Measurements from ENCODE around the gene TRMT11.

The TRMT11 gene

GRCh38 chr6:126007800-126008199 is 21.5 kb downstream of the TRMT11 start:
- no peaks in the 10 kb centered on the region for H3K9me2 ChIP-seq (replicated peaks; ENCODE audit: insufficient read depth, low read length)
- no peak overlapping the region for H3K4me2 ChIP-seq (ENCODE audit: low read depth, low read length, poor library complexity, severe bottlenecking)
- no peaks in the 10 kb centered on the region for H3K9me3 ChIP-seq (ENCODE audit: insufficient read depth, low read length)
- no peaks in the 10 kb centered on the region; the same call in 1 of the 2 replicates for H3K79me2 ChIP-seq (ENCODE audit: insufficient read depth, low read length)
- no peaks in the 10 kb centered on the region for H4K20me1 ChIP-seq (ENCODE audit: low read depth, low read length)
- no peak overlapping the region for H3K4me3 ChIP-seq (ENCODE audit: insufficient read depth, low read length, poor library complexity, severe bottlenecking)
- no peak overlapping the region for H3K27ac ChIP-seq (ENCODE audit: low read depth, low read length)
- H3F3A ChIP-seq (ENCODE audit: insufficient read depth) = peaks cover 5% of the 10 kb centered on the region; the same call in 1 of the 2 replicates
- H3K27me3 ChIP-seq (ENCODE audit: low read length) = no peaks in the 10 kb centered on the region
- H3K9ac ChIP-seq (ENCODE audit: low read length) = no peak overlapping the region
- no peak for TF ChIP-seq CTCF (IDR thresholded peaks at IDR 0.05; ENCODE audit: insufficient read depth, low read length, poor library complexity, severe bottlenecking)
- TF ChIP-seq EZH2phosphoT487 (conservative IDR thresholded peaks at IDR 0.05; ENCODE audit: low read length) = no peak
- no peak overlapping the region for H2AFZ ChIP-seq (ENCODE audit: low read depth, low read length, severe bottlenecking)
- H3K36me3 ChIP-seq (ENCODE audit: low read length) = peaks cover 55% of the 10 kb centered on the region; the same call in 1 of the 2 replicates

- Histone ChIP-seq H3K9me2 (replicated peaks; ENCODE audit: insufficient read depth, low read length) (no peaks in the 10 kb centered on the region), H3K79me2 (ENCODE audit: insufficient read depth, low read length) (no peaks in the 10 kb centered on the region; the same call in 1 of the 2 replicates), H3K36me3 (ENCODE audit: low read length) (peaks cover 50% of the 10 kb centered on the region; the same call in 1 of the 2 replicates), H3K4me3 (ENCODE audit: insufficient read depth, low read length, poor library complexity, severe bottlenecking) (no peak overlapping the region), H4K20me1 (ENCODE audit: low read depth, low read length) (no peaks in the 10 kb centered on the region), H3F3A (ENCODE audit: insufficient read depth) (peaks cover 5% of the 10 kb centered on the region; the same call in 1 of the 2 replicates), H3K9me3 (ENCODE audit: insufficient read depth, low read length) (no peaks in the 10 kb centered on the region), H3K27me3 (ENCODE audit: low read length) (no peaks in the 10 kb centered on the region), H3K4me2 (ENCODE audit: low read depth, low read length, poor library complexity, severe bottlenecking) (no peak overlapping the region), H3K9ac (ENCODE audit: low read length) (no peak overlapping the region), H3K27ac (ENCODE audit: low read depth, low read length) (no peak overlapping the region), H2AFZ (ENCODE audit: low read depth, low read length, severe bottlenecking) (no peak overlapping the region)
- TF ChIP-seq EZH2phosphoT487 (conservative IDR thresholded peaks at IDR 0.05; ENCODE audit: low read length) (no peak), CTCF (IDR thresholded peaks at IDR 0.05; ENCODE audit: insufficient read depth, low read length, poor library complexity, severe bottlenecking) (no peak)
Observed at GRCh38 chr6:126010040-126010439, 23.7 kb downstream of the TRMT11 start.

GRCh38 chr6:126015863-126016262 is 29.5 kb downstream of the TRMT11 start:
- H3K4me3 ChIP-seq (ENCODE audit: insufficient read depth, low read length, poor library complexity, severe bottlenecking) = no peak overlapping the region
- H3K9me3 ChIP-seq (ENCODE audit: insufficient read depth, low read length) = no peaks in the 10 kb centered on the region
- H3K9ac ChIP-seq (ENCODE audit: low read length) = no peak overlapping the region
- no peaks in the 10 kb centered on the region for H4K20me1 ChIP-seq (ENCODE audit: low read depth, low read length)
- H3K36me3 ChIP-seq (ENCODE audit: low read length) = peaks cover 63% of the 10 kb centered on the region
- no peaks in the 10 kb centered on the region for H3K27me3 ChIP-seq (ENCODE audit: low read length)
- H2AFZ ChIP-seq (ENCODE audit: low read depth, low read length, severe bottlenecking) = no peak overlapping the region
- no peak overlapping the region for H3K4me2 ChIP-seq (ENCODE audit: low read depth, low read length, poor library complexity, severe bottlenecking)
- no peaks in the 10 kb centered on the region for H3K79me2 ChIP-seq (ENCODE audit: insufficient read depth, low read length)
- no peak overlapping the region for H3K27ac ChIP-seq (ENCODE audit: low read depth, low read length)
- no peak for TF ChIP-seq EZH2phosphoT487 (conservative IDR thresholded peaks at IDR 0.05; ENCODE audit: low read length)
- TF ChIP-seq CTCF (IDR thresholded peaks at IDR 0.05; ENCODE audit: insufficient read depth, low read length, poor library complexity, severe bottlenecking) = no peak
- H3F3A ChIP-seq (ENCODE audit: insufficient read depth) = no peaks in the 10 kb centered on the region
- H3K9me2 ChIP-seq (replicated peaks; ENCODE audit: insufficient read depth, low read length) = no peaks in the 10 kb centered on the region

Data from SU-DHL-6 (cell line).